Measurements from ENCODE around the gene USP47.

DNA sequence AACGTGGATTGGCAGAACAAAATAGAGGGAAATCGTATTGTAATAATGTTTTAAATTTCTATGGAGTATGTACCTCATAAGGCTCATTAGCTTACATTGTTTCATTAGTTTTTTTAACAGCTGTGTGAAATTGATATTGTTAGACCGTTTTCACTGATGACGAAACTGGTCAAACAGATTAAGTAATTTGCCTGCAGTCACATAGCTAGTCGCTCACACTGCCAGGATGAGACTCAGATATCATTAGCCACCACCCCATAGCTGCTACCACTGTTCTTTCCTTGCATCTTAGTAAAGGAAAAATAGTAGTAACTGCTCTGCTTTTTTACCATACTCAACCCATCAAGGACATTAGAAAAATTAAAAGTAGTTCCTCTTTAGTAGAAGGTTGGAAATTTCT is 102.7 kb downstream of the USP47 start:
- no peak for TF ChIP-seq POLR2A (IDR thresholded peaks at IDR 0.05)
- TF ChIP-seq, protein P1, sequence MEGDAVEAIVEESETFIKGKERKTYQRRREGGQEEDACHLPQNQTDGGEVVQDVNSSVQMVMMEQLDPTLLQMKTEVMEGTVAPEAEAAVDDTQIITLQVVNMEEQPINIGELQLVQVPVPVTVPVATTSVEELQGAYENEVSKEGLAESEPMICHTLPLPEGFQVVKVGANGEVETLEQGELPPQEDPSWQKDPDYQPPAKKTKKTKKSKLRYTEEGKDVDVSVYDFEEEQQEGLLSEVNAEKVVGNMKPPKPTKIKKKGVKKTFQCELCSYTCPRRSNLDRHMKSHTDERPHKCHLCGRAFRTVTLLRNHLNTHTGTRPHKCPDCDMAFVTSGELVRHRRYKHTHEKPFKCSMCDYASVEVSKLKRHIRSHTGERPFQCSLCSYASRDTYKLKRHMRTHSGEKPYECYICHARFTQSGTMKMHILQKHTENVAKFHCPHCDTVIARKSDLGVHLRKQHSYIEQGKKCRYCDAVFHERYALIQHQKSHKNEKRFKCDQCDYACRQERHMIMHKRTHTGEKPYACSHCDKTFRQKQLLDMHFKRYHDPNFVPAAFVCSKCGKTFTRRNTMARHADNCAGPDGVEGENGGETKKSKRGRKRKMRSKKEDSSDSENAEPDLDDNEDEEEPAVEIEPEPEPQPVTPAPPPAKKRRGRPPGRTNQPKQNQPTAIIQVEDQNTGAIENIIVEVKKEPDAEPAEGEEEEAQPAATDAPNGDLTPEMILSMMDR (IDR thresholded peaks at IDR 0.05): no peak

Data from thyroid gland (tissue), 4 donors.